Measurements from ENCODE around the gene DIS3L2.

DNA sequence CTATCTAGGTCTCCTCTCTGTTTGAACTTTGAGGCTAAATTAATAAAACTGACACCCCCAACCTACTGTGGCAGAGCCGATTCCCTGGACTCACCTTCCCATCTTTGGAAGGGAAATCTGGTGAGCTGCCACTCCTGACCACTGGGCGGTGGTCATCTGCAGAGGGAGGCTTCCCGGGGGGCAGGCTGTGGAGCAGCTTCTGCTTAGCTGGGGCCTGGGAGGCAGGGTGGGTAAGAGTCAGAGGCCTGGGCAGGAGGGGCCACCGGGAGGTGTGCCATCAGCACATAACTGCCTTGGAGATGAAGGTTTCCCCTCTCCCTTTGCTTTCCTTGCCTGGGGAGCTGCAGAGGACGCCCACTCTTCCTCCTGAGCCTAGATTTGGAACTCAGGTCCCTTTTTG lies 33.0 kb upstream of the DIS3L2 start:
- TF ChIP-seq POLR2A (IDR thresholded peaks at IDR 0.05; ENCODE audit: low read depth) (no peak), POLR2AphosphoS5 (IDR thresholded peaks at IDR 0.05) (no peak), EP300 (IDR thresholded peaks at IDR 0.05) (no peak)
- TF ChIP-seq, protein P1, sequence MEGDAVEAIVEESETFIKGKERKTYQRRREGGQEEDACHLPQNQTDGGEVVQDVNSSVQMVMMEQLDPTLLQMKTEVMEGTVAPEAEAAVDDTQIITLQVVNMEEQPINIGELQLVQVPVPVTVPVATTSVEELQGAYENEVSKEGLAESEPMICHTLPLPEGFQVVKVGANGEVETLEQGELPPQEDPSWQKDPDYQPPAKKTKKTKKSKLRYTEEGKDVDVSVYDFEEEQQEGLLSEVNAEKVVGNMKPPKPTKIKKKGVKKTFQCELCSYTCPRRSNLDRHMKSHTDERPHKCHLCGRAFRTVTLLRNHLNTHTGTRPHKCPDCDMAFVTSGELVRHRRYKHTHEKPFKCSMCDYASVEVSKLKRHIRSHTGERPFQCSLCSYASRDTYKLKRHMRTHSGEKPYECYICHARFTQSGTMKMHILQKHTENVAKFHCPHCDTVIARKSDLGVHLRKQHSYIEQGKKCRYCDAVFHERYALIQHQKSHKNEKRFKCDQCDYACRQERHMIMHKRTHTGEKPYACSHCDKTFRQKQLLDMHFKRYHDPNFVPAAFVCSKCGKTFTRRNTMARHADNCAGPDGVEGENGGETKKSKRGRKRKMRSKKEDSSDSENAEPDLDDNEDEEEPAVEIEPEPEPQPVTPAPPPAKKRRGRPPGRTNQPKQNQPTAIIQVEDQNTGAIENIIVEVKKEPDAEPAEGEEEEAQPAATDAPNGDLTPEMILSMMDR (IDR thresholded peaks at IDR 0.05), result no peak

Measured in esophagus muscularis mucosa (tissue), 4 donors.